Loucy (cell line): ENCODE data around the gene ABCB11.

Experiments used
- H2AFZ ChIP-seq: fragments of 200-600 bp; sonication (generic); 2 replicates; pipeline ENCODE4 v1.6.0; 2016; ENCODE audit warnings: antibody characterized with exemption, mild to moderate bottlenecking, low read length, moderate library complexity
- H3F3A ChIP-seq: fragments of 200-600 bp; 2 replicates; pipeline ENCODE4 v1.6.0; 2016; ENCODE audit warnings: antibody characterized with exemption, low read depth, mild to moderate bottlenecking
- H3K27me3 ChIP-seq: fragments of 200-600 bp; sonication (generic); 2 replicates; pipeline ENCODE4 v1.6.1; 2014; ENCODE audit warnings: low read length, mild to moderate bottlenecking; ENCODE audit not compliant: insufficient read depth, poor library complexity, severe bottlenecking
- H3K36me3 ChIP-seq: fragments of 200-600 bp; sonication (generic); 2 replicates; pipeline ENCODE4 v1.6.1; 2016; ENCODE audit warnings: low read length; ENCODE audit not compliant: insufficient read depth
- H3K4me1 ChIP-seq: fragments of 200-600 bp; sonication (generic); 2 replicates; pipeline ENCODE4 v1.5.1; 2014; ENCODE audit warnings: low read length, mild to moderate bottlenecking; ENCODE audit not compliant: insufficient read depth, poor library complexity, severe bottlenecking
- H3K4me2 ChIP-seq: fragments of 200-600 bp; sonication (generic); 2 replicates; pipeline ENCODE4 v1.6.0; 2014; ENCODE audit warnings: antibody characterized with exemption, low read length, low read depth, mild to moderate bottlenecking; ENCODE audit not compliant: poor library complexity, severe bottlenecking
- H3K4me3 ChIP-seq: fragments of 200-600 bp; sonication (generic); 2 replicates; pipeline ENCODE4 v1.5.1; 2014; ENCODE audit warnings: low read length, mild to moderate bottlenecking, mixed read lengths; ENCODE audit not compliant: poor library complexity, severe bottlenecking
- H3K79me2 ChIP-seq: fragments of 200-600 bp; sonication (generic); 2 replicates; pipeline ENCODE4 v1.6.1; 2014; ENCODE audit warnings: low read length; ENCODE audit not compliant: insufficient read depth
- H3K9ac ChIP-seq: fragments of 200-600 bp; sonication (generic); 2 replicates; pipeline ENCODE4 v1.6.0; 2014; ENCODE audit warnings: mild to moderate bottlenecking, low read depth, low read length, moderate library complexity; ENCODE audit not compliant: poor library complexity, severe bottlenecking
- H3K9me2 ChIP-seq: fragments of 200-600 bp; sonication (generic); replicated peaks from 2 replicates; pipeline ENCODE4 v1.6.1; 2016; ENCODE audit warnings: low read depth, low read length, mixed read lengths
- H3K9me3 ChIP-seq: fragments of 200-600 bp; sonication (generic); 2 replicates; pipeline ENCODE4 v1.6.1; 2014; ENCODE audit warnings: mild to moderate bottlenecking, antibody characterized with exemption, low read length, low read depth; ENCODE audit not compliant: insufficient read depth
- H4K20me1 ChIP-seq: fragments of 200-600 bp; sonication (generic); 2 replicates; pipeline ENCODE4 v1.6.0; 2014; ENCODE audit warnings: antibody characterized with exemption, low read length, mild to moderate bottlenecking; ENCODE audit not compliant: insufficient read depth, poor library complexity, severe bottlenecking
- EZH2phosphoT487 ChIP-seq: fragments of 200-600 bp; IDR thresholded peaks from 2 replicates; pipeline ENCODE4 v1.6.1; 2018; ENCODE audit warnings: antibody characterized with exemption, mild to moderate bottlenecking, moderate library complexity, borderline replicate concordance
- TF ChIP-seq, protein P1 (sequence below): fragments of 200-600 bp; sonication (generic); conservative IDR thresholded peaks from 2 replicates; pipeline ENCODE4 v1.5.1; 2014; ENCODE audit warnings: mild to moderate bottlenecking, antibody characterized with exemption, low read length

ABCB11 gene

DNA sequence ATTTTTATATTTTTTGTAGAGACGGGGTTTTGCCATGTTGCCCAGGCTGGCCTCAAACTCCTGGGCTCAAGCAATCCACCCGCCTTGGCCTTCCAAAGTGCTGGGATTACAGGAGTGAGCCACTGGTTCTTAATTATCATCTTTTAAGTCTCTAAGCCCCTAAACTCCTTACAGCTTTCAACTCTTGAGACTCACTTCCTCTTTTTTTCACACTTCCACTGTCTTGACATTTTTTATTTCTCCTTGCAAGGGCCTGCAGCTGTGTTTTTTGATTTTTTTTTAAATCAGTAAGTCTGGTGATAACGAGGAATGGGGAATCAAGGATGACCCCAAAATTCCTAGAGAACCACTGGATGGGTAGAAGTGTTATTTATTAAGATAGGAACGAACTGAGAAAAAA, 8.6 kb upstream of the ABCB11 start:
- H3K9ac ChIP-seq: no peak overlapping the region
- no peaks in the 10 kb centered on the region for H3K79me2 ChIP-seq
- peaks cover 36% of the 10 kb centered on the region for H3K4me1 ChIP-seq
- H3K27me3 ChIP-seq: no peaks in the 10 kb centered on the region
- H3K36me3 ChIP-seq: no peaks in the 10 kb centered on the region
- TF ChIP-seq EZH2phosphoT487: no peak
- TF ChIP-seq, protein P1, sequence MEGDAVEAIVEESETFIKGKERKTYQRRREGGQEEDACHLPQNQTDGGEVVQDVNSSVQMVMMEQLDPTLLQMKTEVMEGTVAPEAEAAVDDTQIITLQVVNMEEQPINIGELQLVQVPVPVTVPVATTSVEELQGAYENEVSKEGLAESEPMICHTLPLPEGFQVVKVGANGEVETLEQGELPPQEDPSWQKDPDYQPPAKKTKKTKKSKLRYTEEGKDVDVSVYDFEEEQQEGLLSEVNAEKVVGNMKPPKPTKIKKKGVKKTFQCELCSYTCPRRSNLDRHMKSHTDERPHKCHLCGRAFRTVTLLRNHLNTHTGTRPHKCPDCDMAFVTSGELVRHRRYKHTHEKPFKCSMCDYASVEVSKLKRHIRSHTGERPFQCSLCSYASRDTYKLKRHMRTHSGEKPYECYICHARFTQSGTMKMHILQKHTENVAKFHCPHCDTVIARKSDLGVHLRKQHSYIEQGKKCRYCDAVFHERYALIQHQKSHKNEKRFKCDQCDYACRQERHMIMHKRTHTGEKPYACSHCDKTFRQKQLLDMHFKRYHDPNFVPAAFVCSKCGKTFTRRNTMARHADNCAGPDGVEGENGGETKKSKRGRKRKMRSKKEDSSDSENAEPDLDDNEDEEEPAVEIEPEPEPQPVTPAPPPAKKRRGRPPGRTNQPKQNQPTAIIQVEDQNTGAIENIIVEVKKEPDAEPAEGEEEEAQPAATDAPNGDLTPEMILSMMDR: no peak
- no peaks in the 10 kb centered on the region for H4K20me1 ChIP-seq
- no peaks in the 10 kb centered on the region; the same call in 1 of the 2 replicates for H3F3A ChIP-seq
- peaks cover 12% of the 10 kb centered on the region; the same call in 1 of the 2 replicates for H3K9me3 ChIP-seq
- H3K9me2 ChIP-seq: no peaks in the 10 kb centered on the region
- no peak overlapping the region for H3K4me2 ChIP-seq
- H3K4me3 ChIP-seq: no peak overlapping the region
- H2AFZ ChIP-seq: no peak overlapping the region

DNA sequence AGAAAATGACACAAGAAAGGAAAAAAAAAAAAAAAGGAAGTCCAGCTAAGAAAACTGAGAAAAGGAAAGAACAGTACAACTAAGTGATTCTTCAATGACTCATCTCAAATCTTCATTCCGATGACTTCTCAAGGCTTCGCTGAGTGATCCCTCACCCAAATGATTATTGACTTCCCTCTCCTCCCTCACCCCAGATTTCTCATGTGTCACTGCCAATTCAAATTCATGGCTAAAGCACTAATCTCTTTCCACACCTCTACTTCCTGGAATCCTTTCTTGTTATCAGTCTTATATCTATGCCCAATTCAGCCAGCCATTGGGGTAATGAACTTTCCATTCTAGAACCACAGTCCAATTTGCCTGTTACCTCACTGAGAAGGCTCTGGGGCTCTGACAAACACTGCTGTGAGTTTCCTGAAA, 7.2 kb upstream of the ABCB11 start:
- Histone ChIP-seq H4K20me1 (no peaks in the 10 kb centered on the region), H3K36me3 (no peaks in the 10 kb centered on the region), H2AFZ (no peak overlapping the region), H3K4me2 (no peak overlapping the region), H3K4me1 (peaks cover 46% of the 10 kb centered on the region), H3K27me3 (no peaks in the 10 kb centered on the region), H3K9ac (no peak overlapping the region), H3K4me3 (no peak overlapping the region), H3K9me2 (no peaks in the 10 kb centered on the region), H3F3A (no peaks in the 10 kb centered on the region; the same call in 1 of the 2 replicates), H3K79me2 (no peaks in the 10 kb centered on the region), H3K9me3 (peaks cover 12% of the 10 kb centered on the region; the same call in 1 of the 2 replicates)
- TF ChIP-seq, protein P1: no peak

DNA sequence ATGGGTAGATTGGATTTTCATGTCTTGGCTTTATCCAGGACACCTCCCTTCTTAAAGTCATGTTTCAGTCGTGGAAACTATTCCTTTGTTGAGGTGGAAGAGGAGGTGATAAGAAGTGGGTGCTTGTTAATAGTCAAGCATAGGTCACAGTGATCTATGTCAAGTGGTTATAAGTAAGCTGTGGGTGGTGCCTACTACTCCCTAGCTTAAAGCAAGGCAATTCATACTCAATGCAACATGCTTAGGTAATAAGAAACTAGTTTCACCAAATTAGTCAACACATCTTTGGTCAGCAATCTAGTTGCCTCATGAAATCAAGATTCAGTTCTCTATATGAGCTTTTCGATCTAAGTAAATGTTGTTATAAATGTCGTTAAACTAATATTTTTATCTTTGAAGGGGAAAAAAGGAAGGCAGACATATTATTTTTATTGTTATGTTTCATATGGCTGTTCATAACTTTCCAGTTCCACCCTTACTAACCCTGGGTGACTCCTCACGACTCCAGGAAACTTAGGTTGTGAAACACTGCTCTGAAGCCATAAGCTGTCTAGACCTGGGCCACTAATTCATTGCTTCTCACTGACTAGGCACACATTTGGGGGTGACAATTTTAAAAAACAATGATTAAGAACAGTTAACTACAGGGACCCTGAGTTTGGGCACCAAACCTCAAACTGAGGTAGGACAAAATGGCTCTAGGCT, 5.8 kb upstream of the ABCB11 start:
- Histone ChIP-seq H3K4me3 (no peak overlapping the region), H2AFZ (no peak overlapping the region), H3K36me3 (no peaks in the 10 kb centered on the region), H3K4me1 (peaks cover 42% of the 10 kb centered on the region), H3K79me2 (no peaks in the 10 kb centered on the region), H3K9me2 (no peaks in the 10 kb centered on the region), H4K20me1 (no peaks in the 10 kb centered on the region), H3K27me3 (no peaks in the 10 kb centered on the region), H3K9ac (no peak overlapping the region), H3F3A (no peaks in the 10 kb centered on the region; the same call in 1 of the 2 replicates), H3K4me2 (no peak overlapping the region), H3K9me3 (peaks cover 4% of the 10 kb centered on the region; the same call in 1 of the 2 replicates)
- TF ChIP-seq, protein P1: no peak
- no peak for TF ChIP-seq EZH2phosphoT487
